Measurements from ENCODE around the gene ESRRB.

Gene ESRRB

GRCh38 chr14:76484355-76484754 lies 108.4 kb downstream of the ESRRB start:
- no peak overlapping the region for H3K4me3 ChIP-seq (ENCODE audit: low read length)

GRCh38 chr14:76486251-76486743 lies 110.4 kb downstream of the ESRRB start:
- no peak overlapping the region for H3K4me3 ChIP-seq (ENCODE audit: low read length)
- DNase-seq (ENCODE audit: low read depth, low spot score): no peak

More at GRCh38 chr14:76484355-76484754, 108.4 kb downstream of the ESRRB start:
- DNase-seq (ENCODE audit: low read depth, low spot score): no peak

GRCh38 chr14:76488551-76488950 lies 112.6 kb downstream of the ESRRB start:
- no peak for DNase-seq (ENCODE audit: low read depth, low spot score)
- no peak overlapping the region for H3K4me3 ChIP-seq (ENCODE audit: low read length)

GRCh38 chr14:76489667-76490066 lies 113.7 kb downstream of the ESRRB start:
- no peak overlapping the region for H3K4me3 ChIP-seq (ENCODE audit: low read length)
- DNase-seq (ENCODE audit: low read depth, low spot score): no peak

- DNase-seq (ENCODE audit: low read depth, low spot score): no peak
- H3K4me3 ChIP-seq (ENCODE audit: low read length): no peak overlapping the region
These were observed 114.2 kb downstream of the ESRRB start for GRCh38 chr14:76490111-76490510.

GRCh38 chr14:76490735-76491134 lies 114.8 kb downstream of the ESRRB start:
- no peak overlapping the region for H3K4me3 ChIP-seq (ENCODE audit: low read length)

GRCh38 chr14:76491172-76491930 lies 115.4 kb downstream of the ESRRB start:
- no peak overlapping the region for H3K4me3 ChIP-seq (ENCODE audit: low read length)
- no peak for DNase-seq (ENCODE audit: low read depth, low spot score)

More at GRCh38 chr14:76490735-76491134, 114.8 kb downstream of the ESRRB start:
- no peak for DNase-seq (ENCODE audit: low read depth, low spot score)

- no peak for DNase-seq (ENCODE audit: low read depth, low spot score)
These were observed 120.0 kb downstream of the ESRRB start for GRCh38 chr14:76495983-76496382.

GRCh38 chr14:76496595-76496994 lies 120.7 kb downstream of the ESRRB start:
- no peak for DNase-seq (ENCODE audit: low read depth, low spot score)
- no peak overlapping the region for H3K4me3 ChIP-seq (ENCODE audit: low read length)

More at GRCh38 chr14:76495983-76496382, 120.0 kb downstream of the ESRRB start:
- H3K4me3 ChIP-seq (ENCODE audit: low read length): no peak overlapping the region

GRCh38 chr14:76497550-76498462 lies 121.9 kb downstream of the ESRRB start:
- DNase-seq (ENCODE audit: low read depth, low spot score): no peak
- H3K4me3 ChIP-seq (ENCODE audit: low read length): no peak overlapping the region

GRCh38 chr14:76498463-76498935 lies 122.6 kb downstream of the ESRRB start:
- H3K4me3 ChIP-seq (ENCODE audit: low read length): no peak overlapping the region
- DNase-seq (ENCODE audit: low read depth, low spot score): no peak

- no peak overlapping the region for H3K4me3 ChIP-seq (ENCODE audit: low read length)
- no peak for DNase-seq (ENCODE audit: low read depth, low spot score)
These were observed 123.0 kb downstream of the ESRRB start for GRCh38 chr14:76498976-76499375.

GRCh38 chr14:76499399-76499798 lies 123.5 kb downstream of the ESRRB start:
- DNase-seq (ENCODE audit: low read depth, low spot score): no peak
- no peak overlapping the region for H3K4me3 ChIP-seq (ENCODE audit: low read length)

GRCh38 chr14:76500011-76500410 lies 124.1 kb downstream of the ESRRB start:
- no peak overlapping the region for H3K4me3 ChIP-seq (ENCODE audit: low read length)
- DNase-seq (ENCODE audit: low read depth, low spot score): no peak

- no peak overlapping the region for H3K4me3 ChIP-seq (ENCODE audit: low read length)
- DNase-seq (ENCODE audit: low read depth, low spot score): no peak
These were observed 124.5 kb downstream of the ESRRB start for GRCh38 chr14:76500480-76500879.

- no peak overlapping the region for H3K4me3 ChIP-seq (ENCODE audit: low read length)
- DNase-seq (ENCODE audit: low read depth, low spot score): no peak
These were observed 125.3 kb downstream of the ESRRB start for GRCh38 chr14:76501156-76501720.

GRCh38 chr14:76502219-76502618 lies 126.3 kb downstream of the ESRRB start:
- no peak for DNase-seq (ENCODE audit: low read depth, low spot score)
- H3K4me3 ChIP-seq (ENCODE audit: low read length): no peak overlapping the region

GRCh38 chr14:76502638-76503037 lies 126.7 kb downstream of the ESRRB start:
- H3K4me3 ChIP-seq (ENCODE audit: low read length): no peak overlapping the region
- no peak for DNase-seq (ENCODE audit: low read depth, low spot score)

- H3K4me3 ChIP-seq (ENCODE audit: low read length): no peak overlapping the region
- DNase-seq (ENCODE audit: low read depth, low spot score): no peak
These were observed 133.4 kb downstream of the ESRRB start for GRCh38 chr14:76509311-76509710.
